ENCODE results near the gene SLC38A8.

SLC38A8 gene

DNA sequence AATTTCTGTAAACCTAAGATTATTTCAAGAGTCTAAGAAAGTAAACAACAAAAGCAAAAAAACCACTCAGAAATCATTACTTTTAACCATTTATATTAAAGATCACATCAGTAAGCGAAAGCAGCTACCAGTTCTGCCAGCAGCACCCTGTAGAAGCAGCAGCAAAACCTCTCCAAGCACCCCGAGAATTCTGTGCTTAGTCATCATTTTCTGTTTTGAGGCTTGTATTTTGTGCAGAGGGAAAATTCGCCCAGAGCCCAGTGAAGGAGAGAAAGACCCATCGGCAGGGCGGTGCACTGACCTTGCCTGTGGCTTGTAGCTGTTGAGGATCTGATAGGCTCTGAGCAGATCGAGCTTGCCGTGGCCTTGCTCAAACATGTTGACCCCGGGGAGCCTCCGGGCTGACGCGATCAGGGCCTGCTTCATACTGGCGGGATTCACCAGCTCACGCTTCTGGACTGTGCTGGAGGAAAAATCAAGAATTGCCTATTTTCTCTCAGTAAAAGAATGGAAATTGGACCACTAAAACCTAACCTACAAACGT, 38.9 kb upstream of the SLC38A8 start:
- TF ChIP-seq EGR1 (IDR thresholded peaks at IDR 0.05) (no peak), FOXM1 (IDR thresholded peaks at IDR 0.05; ENCODE audit: borderline replicate concordance, low read depth) (no peak), YY1 (IDR thresholded peaks at IDR 0.05; ENCODE audit: low read depth) (no peak), CREB1 (IDR thresholded peaks at IDR 0.05; ENCODE audit: low read depth) (no peak), ZBTB7A (IDR thresholded peaks at IDR 0.05; ENCODE audit: low read depth) (no peak), TAF1 (IDR thresholded peaks at IDR 0.05; ENCODE audit: low read depth) (no peak), NFIC (IDR thresholded peaks at IDR 0.05) (no peak), TEAD4 (IDR thresholded peaks at IDR 0.05) (no peak), EP300 (IDR thresholded peaks at IDR 0.05; ENCODE audit: borderline replicate concordance) (no peak)
- TF ChIP-seq, protein P1, sequence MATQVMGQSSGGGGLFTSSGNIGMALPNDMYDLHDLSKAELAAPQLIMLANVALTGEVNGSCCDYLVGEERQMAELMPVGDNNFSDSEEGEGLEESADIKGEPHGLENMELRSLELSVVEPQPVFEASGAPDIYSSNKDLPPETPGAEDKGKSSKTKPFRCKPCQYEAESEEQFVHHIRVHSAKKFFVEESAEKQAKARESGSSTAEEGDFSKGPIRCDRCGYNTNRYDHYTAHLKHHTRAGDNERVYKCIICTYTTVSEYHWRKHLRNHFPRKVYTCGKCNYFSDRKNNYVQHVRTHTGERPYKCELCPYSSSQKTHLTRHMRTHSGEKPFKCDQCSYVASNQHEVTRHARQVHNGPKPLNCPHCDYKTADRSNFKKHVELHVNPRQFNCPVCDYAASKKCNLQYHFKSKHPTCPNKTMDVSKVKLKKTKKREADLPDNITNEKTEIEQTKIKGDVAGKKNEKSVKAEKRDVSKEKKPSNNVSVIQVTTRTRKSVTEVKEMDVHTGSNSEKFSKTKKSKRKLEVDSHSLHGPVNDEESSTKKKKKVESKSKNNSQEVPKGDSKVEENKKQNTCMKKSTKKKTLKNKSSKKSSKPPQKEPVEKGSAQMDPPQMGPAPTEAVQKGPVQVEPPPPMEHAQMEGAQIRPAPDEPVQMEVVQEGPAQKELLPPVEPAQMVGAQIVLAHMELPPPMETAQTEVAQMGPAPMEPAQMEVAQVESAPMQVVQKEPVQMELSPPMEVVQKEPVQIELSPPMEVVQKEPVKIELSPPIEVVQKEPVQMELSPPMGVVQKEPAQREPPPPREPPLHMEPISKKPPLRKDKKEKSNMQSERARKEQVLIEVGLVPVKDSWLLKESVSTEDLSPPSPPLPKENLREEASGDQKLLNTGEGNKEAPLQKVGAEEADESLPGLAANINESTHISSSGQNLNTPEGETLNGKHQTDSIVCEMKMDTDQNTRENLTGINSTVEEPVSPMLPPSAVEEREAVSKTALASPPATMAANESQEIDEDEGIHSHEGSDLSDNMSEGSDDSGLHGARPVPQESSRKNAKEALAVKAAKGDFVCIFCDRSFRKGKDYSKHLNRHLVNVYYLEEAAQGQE (IDR thresholded peaks at IDR 0.05; ENCODE audit: low read depth) = no peak

DNA sequence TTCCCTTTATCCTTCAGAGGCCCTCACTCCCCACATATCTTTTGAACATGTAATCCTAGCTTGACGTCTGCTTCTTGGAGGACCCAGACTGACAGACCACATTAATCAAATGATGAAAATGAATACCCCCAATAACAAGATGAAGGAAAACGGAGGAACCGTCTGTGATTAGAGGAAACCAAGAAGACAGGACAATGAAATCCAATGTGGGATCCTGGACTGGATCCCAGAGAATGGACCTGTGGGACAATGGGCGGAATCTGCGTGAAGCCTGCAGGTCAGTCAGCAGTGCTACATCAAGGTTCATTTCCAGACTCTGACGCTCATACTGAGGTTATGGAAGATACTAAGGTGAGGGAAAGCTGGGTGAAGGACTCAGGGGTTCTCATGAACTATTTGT, 38.2 kb upstream of the SLC38A8 start:
- TF ChIP-seq CREB1 (IDR thresholded peaks at IDR 0.05; ENCODE audit: low read depth) (no peak), TAF1 (IDR thresholded peaks at IDR 0.05; ENCODE audit: low read depth) (no peak), TEAD4 (IDR thresholded peaks at IDR 0.05) (no peak), CEBPB (IDR thresholded peaks at IDR 0.05) (no peak), NFIC (IDR thresholded peaks at IDR 0.05) (no peak), EGR1 (IDR thresholded peaks at IDR 0.05) (no peak), FOXM1 (IDR thresholded peaks at IDR 0.05; ENCODE audit: borderline replicate concordance, low read depth) (no peak), ZBTB7A (IDR thresholded peaks at IDR 0.05; ENCODE audit: low read depth) (no peak), YY1 (IDR thresholded peaks at IDR 0.05; ENCODE audit: low read depth) (no peak), RAD21 (IDR thresholded peaks at IDR 0.05; ENCODE audit: low read depth) (no peak), TCF12 (IDR thresholded peaks at IDR 0.05; ENCODE audit: low read depth) (no peak), EP300 (IDR thresholded peaks at IDR 0.05; ENCODE audit: borderline replicate concordance) (no peak)
- TF ChIP-seq, protein P2, sequence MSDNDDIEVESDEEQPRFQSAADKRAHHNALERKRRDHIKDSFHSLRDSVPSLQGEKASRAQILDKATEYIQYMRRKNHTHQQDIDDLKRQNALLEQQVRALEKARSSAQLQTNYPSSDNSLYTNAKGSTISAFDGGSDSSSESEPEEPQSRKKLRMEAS (IDR thresholded peaks at IDR 0.05) = no peak
- TF ChIP-seq, protein P3, sequence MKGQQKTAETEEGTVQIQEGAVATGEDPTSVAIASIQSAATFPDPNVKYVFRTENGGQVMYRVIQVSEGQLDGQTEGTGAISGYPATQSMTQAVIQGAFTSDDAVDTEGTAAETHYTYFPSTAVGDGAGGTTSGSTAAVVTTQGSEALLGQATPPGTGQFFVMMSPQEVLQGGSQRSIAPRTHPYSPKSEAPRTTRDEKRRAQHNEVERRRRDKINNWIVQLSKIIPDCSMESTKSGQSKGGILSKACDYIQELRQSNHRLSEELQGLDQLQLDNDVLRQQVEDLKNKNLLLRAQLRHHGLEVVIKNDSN (IDR thresholded peaks at IDR 0.05) = no peak
- TF ChIP-seq, protein P1 (IDR thresholded peaks at IDR 0.05; ENCODE audit: low read depth) = no peak

DNA sequence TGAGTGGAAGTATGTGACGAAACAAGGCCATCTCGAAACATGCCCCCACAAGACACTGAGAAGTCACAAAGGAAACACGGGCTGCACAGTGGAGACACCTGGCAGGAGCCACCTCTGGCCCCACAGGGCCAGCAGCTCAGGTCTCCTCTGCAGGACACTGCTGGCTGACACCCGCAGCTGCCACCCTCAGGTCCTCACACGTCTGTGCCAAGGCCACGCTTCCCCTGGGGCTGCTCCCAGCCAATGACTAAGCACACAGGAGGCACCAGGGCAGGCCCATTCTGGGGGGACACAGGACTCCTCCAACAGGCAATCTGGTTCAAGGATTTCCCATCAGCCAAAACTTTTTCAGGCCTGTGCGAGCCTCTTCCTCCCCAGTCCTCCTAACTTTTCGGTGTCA, 37.8 kb upstream of the SLC38A8 start:
- TF ChIP-seq EP300 (IDR thresholded peaks at IDR 0.05; ENCODE audit: borderline replicate concordance) (no peak), TAF1 (IDR thresholded peaks at IDR 0.05; ENCODE audit: low read depth) (no peak), CREB1 (IDR thresholded peaks at IDR 0.05; ENCODE audit: low read depth) (no peak)

DNA sequence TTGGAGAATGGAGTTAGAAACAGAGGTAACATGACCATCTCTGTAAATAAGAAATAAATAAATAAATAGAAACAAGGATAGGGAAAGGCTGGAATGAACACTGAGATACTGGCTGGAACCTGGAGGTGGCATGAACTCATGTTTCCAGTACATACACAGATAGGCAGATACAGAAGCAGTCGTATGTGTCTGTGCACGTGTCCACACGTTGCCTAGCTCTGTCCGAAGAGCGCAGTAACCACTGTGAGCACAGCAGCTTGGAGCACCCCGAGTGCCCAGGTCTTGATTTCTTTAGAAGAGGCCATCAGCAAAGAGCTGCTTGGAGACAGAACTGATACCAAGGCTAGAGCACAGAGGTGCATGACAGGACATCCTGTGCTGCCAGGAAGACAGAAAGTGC, 37.1 kb upstream of the SLC38A8 start:
- TF ChIP-seq, protein P2 (IDR thresholded peaks at IDR 0.05) = no peak
- TF ChIP-seq EGR1 (IDR thresholded peaks at IDR 0.05) = no peak
- no peak for TF ChIP-seq ZBTB7A (IDR thresholded peaks at IDR 0.05; ENCODE audit: low read depth)
- TF ChIP-seq NFIC (IDR thresholded peaks at IDR 0.05) = no peak
- TF ChIP-seq, protein P1 (IDR thresholded peaks at IDR 0.05; ENCODE audit: low read depth) = no peak

DNA sequence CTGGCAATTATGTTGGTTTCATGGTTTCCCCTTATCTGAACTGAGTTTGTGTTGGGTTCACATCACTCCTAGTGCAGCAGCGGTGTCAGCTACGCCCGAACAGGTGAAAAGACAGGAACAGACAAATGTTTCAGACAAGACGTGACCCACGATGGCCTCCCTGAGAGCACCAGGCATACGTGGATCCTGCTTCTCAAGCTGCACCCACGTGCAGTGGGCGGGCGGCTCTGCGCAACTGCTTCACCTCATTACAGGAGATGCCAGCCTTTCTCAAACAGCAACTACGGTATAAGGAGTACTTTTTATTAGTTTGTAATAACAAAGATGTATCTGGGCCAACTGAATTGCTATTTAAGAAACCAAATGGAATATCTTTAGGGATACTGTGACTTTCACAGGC, 32.8 kb upstream of the SLC38A8 start:
- TF ChIP-seq ZBTB7A (IDR thresholded peaks at IDR 0.05; ENCODE audit: low read depth) = no peak
- no peak for TF ChIP-seq CEBPB (IDR thresholded peaks at IDR 0.05)
- TF ChIP-seq YY1 (IDR thresholded peaks at IDR 0.05; ENCODE audit: low read depth) = no peak
- TF ChIP-seq NFIC (IDR thresholded peaks at IDR 0.05) = no peak
- TF ChIP-seq TEAD4 (IDR thresholded peaks at IDR 0.05) = no peak
- no peak for TF ChIP-seq FOXM1 (IDR thresholded peaks at IDR 0.05; ENCODE audit: borderline replicate concordance, low read depth)
- TF ChIP-seq, protein P2 (IDR thresholded peaks at IDR 0.05) = no peak
- no peak for TF ChIP-seq TCF12 (IDR thresholded peaks at IDR 0.05; ENCODE audit: low read depth)
- TF ChIP-seq EGR1 (IDR thresholded peaks at IDR 0.05) = no peak
- no peak for TF ChIP-seq TAF1 (IDR thresholded peaks at IDR 0.05; ENCODE audit: low read depth)
- TF ChIP-seq CREB1 (IDR thresholded peaks at IDR 0.05; ENCODE audit: low read depth) = no peak
- no peak for TF ChIP-seq RAD21 (IDR thresholded peaks at IDR 0.05; ENCODE audit: low read depth)
